Choroid plexus epithelial cell (primary cell): ENCODE measurements around the gene SF3A1.

Experiments
- DNase-seq: peaks from one replicate; pipeline ENCODE4 v3.0.0-alpha.2; 2010; ENCODE audit warnings: low read depth
- H3K4me3 ChIP-seq: 2 replicates; pipeline ENCODE4 v1.5.1; 2011; ENCODE audit warnings: low read depth, mild to moderate bottlenecking, control low read depth, low read length, moderate library complexity
- TF ChIP-seq, protein P1 (sequence below): conservative IDR thresholded peaks from 2 replicates; pipeline ENCODE4 v1.5.1; 2011; ENCODE audit warnings: low read depth, mild to moderate bottlenecking, control low read depth, inconsistent platforms, low read length, moderate library complexity

The SF3A1 gene

DNA sequence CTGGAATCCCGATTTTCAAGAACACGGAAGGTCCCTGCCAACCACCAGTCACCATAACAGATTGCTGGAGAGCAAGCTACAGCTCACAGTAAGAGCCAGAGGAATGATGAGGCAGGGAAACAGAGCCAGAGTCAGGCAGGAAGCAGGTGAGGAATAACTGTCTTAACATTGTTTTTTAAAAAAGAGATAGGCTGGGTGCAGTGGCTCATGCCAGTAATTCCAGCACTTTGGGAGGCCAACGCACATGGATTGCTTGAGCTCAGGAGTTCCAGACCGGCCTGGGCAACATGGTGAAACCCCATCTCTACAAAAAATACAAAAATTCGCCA, 53.9 kb downstream of the SF3A1 start:
- DNase-seq = no peak
- no peak overlapping the region for H3K4me3 ChIP-seq
- TF ChIP-seq, protein P1, sequence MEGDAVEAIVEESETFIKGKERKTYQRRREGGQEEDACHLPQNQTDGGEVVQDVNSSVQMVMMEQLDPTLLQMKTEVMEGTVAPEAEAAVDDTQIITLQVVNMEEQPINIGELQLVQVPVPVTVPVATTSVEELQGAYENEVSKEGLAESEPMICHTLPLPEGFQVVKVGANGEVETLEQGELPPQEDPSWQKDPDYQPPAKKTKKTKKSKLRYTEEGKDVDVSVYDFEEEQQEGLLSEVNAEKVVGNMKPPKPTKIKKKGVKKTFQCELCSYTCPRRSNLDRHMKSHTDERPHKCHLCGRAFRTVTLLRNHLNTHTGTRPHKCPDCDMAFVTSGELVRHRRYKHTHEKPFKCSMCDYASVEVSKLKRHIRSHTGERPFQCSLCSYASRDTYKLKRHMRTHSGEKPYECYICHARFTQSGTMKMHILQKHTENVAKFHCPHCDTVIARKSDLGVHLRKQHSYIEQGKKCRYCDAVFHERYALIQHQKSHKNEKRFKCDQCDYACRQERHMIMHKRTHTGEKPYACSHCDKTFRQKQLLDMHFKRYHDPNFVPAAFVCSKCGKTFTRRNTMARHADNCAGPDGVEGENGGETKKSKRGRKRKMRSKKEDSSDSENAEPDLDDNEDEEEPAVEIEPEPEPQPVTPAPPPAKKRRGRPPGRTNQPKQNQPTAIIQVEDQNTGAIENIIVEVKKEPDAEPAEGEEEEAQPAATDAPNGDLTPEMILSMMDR = no peak

GRCh38 chr22:30301995-30302809, 54.5 kb downstream of the SF3A1 start:
- no peak overlapping the region for H3K4me3 ChIP-seq
- DNase-seq = peak; percentile 69
- TF ChIP-seq, protein P1 = no peak

DNA sequence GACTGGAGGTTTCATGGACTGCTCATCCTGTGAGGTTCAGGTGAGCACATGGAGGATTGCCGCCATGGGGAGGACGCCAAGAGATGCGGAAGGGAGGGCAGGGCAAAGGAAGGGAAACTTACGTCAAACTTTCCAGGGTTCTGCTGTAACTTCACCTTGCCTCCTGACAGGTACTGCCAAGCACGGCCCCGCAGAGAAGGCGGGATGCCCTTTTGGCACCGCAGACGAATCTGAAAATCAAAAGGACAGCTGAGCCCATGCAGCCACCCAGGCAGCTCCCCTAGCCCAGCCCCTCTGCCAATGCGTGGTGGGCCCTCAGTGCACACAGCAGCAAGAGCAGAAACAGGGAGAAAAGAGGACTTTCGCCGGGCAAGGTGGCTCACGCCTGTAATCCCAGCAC, 57.4 kb downstream of the SF3A1 start:
- DNase-seq = no peak
- TF ChIP-seq, protein P1 = no peak
- H3K4me3 ChIP-seq = no peak overlapping the region

DNA sequence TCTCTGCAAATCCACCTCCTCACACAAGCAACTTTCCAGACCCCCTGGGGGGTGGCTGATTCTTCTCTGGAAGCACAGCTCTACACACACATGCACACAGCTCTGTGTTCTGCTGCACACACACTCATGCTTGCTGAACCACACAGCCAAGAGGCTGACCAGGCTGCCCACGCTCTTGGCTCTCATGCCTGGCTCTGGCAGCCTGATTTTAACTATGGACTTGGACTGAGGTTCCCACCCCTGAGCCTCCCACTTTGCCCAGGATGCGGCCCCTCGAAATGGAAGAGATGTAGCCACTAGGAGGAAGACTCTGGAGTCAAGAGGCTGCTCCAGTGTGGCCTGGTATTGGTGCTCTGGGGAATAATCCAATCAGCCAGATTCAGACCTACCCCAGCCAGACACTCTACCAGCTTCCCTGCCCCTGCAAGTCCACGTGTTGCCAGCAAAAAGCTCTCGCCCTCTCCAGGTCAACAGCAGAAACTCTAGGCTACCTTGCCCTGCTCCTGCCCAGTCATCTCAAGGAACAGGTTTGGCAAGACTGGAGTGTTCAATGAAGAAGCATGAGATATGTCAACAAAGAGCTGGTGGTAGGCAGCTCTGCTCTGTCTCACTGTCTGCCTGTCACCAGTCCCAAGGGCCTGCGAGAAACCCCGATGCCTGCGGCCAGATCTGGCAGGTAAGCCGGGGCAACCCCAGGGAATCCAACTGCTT, 58.5 kb downstream of the SF3A1 start:
- H3K4me3 ChIP-seq = no peak overlapping the region
- DNase-seq = no peak
- TF ChIP-seq, protein P1 = no peak

- H3K4me3 ChIP-seq = no peak overlapping the region
- DNase-seq = no peak
- TF ChIP-seq, protein P1 = no peak
Observed at GRCh38 chr22:30297276-30297990, 59.3 kb downstream of the SF3A1 start.

DNA sequence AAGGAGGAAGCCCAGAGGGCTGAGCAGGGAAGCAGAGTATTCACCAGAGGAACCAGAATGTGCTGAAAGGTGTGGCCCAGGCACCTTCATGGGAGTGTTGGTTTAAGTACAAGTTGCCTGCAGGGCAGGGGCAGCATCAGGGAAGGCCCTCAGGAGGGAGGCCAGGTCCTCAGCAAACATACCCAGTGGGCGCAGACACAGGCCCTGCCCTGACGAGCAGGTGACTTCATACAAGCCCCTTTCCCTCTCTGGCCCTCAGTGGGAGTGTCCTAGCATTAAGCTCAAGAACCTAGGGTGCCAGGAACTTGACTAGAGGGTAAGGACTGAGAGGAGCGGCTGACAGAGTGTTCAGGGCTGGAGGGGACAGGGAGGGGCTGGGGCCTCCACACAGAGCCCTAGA, 59.9 kb downstream of the SF3A1 start:
- no peak overlapping the region for H3K4me3 ChIP-seq
- TF ChIP-seq, protein P1 = no peak
- no peak for DNase-seq
